HepG2 (cell line): ENCODE measurements around the gene GJA3.

ENCODE experiments used
- EP300 ChIP-seq, 3 experiments: sonication (generic) in 1 of 3; formaldehyde crosslinking in 1 of 3; IDR thresholded peaks; 2 replicates each; pipeline versions ENCODE4 v1.5.1 to v1.6.1; 2011 to 2020; ENCODE audit warnings: low read depth in 2 of 3, low read length in 2 of 3, borderline replicate concordance in 1 of 3, improper control_type of control experiment in 1 of 3, mild to moderate bottlenecking in 1 of 3, missing genetic modification reagents in 1 of 3, moderate library complexity in 1 of 3
- MYC ChIP-seq: sonication (generic); formaldehyde crosslinking; IDR thresholded peaks from 2 replicates; pipeline ENCODE4 v1.9.0; 2021; ENCODE audit warnings: missing genetic modification reagents, borderline replicate concordance
- MZF1 ChIP-seq: sonication (generic); formaldehyde crosslinking; IDR thresholded peaks from 2 replicates; pipeline ENCODE4 v1.8.1; 2023; ENCODE audit warnings: mild to moderate bottlenecking, missing genetic modification reagents, borderline replicate concordance
- NFRKB ChIP-seq: fragments of 450-650 bp; IDR thresholded peaks from 2 replicates; pipeline ENCODE4 v1.6.1; 2017
- POLR2A ChIP-seq, 2 experiments: IDR thresholded peaks; 2 replicates each; pipeline ENCODE4 v1.6.1; 2011; ENCODE audit warnings: low read depth in 2 of 2, low read length in 2 of 2, mild to moderate bottlenecking in 1 of 2, moderate library complexity in 1 of 2; ENCODE audit not compliant: insufficient read depth in 1 of 2
- SP4 ChIP-seq: sonication (generic); formaldehyde crosslinking; IDR thresholded peaks from 2 replicates; pipeline ENCODE4 v1.8.1; 2023; ENCODE audit warnings: mild to moderate bottlenecking, missing genetic modification reagents
- YEATS2 ChIP-seq: sonication (generic); formaldehyde crosslinking; IDR thresholded peaks from 2 replicates; pipeline ENCODE4 v1.4.0; 2020; ENCODE audit warnings: missing genetic modification reagents, borderline replicate concordance
- YY1 ChIP-seq: IDR thresholded peaks from 2 replicates; pipeline ENCODE4 v1.6.1; 2011; ENCODE audit warnings: low read length, low read depth, moderate library complexity, mild to moderate bottlenecking; ENCODE audit not compliant: insufficient read depth, insufficient replicate concordance
- ZFAT ChIP-seq: sonication (generic); formaldehyde crosslinking; conservative IDR thresholded peaks from 2 replicates; pipeline ENCODE4 v1.8.1; 2023; ENCODE audit warnings: missing genetic modification reagents, inconsistent platforms
- ZNF383 ChIP-seq: sonication (generic); formaldehyde crosslinking; IDR thresholded peaks from 2 replicates; pipeline ENCODE4 v1.4.0; 2020; ENCODE audit warnings: missing genetic modification reagents, mild to moderate bottlenecking, borderline replicate concordance
- TF ChIP-seq, protein P1 (sequence below): sonication (generic); formaldehyde crosslinking; IDR thresholded peaks from 2 replicates; pipeline ENCODE4 v1.4.0; 2020; ENCODE audit warnings: missing genetic modification reagents, borderline replicate concordance
- TF ChIP-seq, protein P2 (sequence below): sonication (generic); formaldehyde crosslinking; IDR thresholded peaks from 2 replicates; pipeline ENCODE4 v1.5.0; 2020; ENCODE audit warnings: mild to moderate bottlenecking, missing genetic modification reagents, moderate library complexity
- TF ChIP-seq, protein P3 (sequence below): sonication (generic); formaldehyde crosslinking; IDR thresholded peaks from 2 replicates; pipeline ENCODE4 v1.5.0; 2020; ENCODE audit warnings: missing genetic modification reagents
- TF ChIP-seq, protein P4 (sequence below), 2 experiments: sonication (generic) in 1 of 2; formaldehyde crosslinking in 1 of 2; IDR thresholded peaks; 2 replicates each; pipeline versions ENCODE4 v1.5.1 to v1.6.1; 2011 to 2020; ENCODE audit warnings: borderline replicate concordance in 1 of 2, low read depth in 1 of 2, low read length in 1 of 2, mild to moderate bottlenecking in 1 of 2, missing genetic modification reagents in 1 of 2, moderate library complexity in 1 of 2

DNA sequence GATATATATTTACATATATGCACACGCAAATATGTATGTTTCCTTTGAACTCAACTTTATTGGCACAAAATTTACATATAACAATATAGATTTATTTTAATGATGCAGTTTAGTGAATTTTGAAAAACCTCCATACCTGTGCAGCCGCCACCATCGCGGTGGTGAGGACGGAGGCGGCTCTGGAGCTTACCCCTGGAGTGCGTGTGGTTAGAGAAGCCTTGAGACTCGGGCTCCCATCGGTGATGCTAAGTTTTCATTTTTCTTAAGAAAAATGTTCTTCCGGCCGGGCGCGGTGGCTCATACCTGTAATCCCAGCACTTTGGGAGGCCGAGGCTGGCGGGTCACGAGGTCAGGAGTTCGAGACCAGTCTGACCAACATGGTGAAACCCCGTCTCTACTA lies 31.8 kb downstream of the GJA3 start:
- TF ChIP-seq MZF1 (no peak), MYC (no peak), YY1 (no peak), ZNF383 (no peak), ZFAT (CRISPR knock-in tag) (no peak), EP300 (IDR thresholded peaks at IDR 0.05; ENCODE audit: low read depth in 2 of 2, low read length in 2 of 2) (no peak), EP300 (CRISPR knock-in tag; IDR thresholded peaks at IDR 0.05; ENCODE audit: borderline replicate concordance) (no peak), YEATS2 (CRISPR knock-in tag) (no peak), SP4 (CRISPR knock-in tag) (no peak), NFRKB (no peak), POLR2A (IDR thresholded peaks at IDR 0.05; ENCODE audit: insufficient read depth in 1 of 2, low read depth in 2 of 2, low read length in 2 of 2) (no peak)
- TF ChIP-seq, protein P1, sequence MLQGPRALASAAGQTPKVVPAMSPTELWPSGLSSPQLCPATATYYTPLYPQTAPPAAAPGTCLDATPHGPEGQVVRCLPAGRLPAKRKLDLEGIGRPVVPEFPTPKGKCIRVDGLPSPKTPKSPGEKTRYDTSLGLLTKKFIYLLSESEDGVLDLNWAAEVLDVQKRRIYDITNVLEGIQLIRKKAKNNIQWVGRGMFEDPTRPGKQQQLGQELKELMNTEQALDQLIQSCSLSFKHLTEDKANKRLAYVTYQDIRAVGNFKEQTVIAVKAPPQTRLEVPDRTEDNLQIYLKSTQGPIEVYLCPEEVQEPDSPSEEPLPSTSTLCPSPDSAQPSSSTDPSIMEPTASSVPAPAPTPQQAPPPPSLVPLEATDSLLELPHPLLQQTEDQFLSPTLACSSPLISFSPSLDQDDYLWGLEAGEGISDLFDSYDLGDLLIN (CRISPR knock-in tag) = no peak
- TF ChIP-seq, protein P2, sequence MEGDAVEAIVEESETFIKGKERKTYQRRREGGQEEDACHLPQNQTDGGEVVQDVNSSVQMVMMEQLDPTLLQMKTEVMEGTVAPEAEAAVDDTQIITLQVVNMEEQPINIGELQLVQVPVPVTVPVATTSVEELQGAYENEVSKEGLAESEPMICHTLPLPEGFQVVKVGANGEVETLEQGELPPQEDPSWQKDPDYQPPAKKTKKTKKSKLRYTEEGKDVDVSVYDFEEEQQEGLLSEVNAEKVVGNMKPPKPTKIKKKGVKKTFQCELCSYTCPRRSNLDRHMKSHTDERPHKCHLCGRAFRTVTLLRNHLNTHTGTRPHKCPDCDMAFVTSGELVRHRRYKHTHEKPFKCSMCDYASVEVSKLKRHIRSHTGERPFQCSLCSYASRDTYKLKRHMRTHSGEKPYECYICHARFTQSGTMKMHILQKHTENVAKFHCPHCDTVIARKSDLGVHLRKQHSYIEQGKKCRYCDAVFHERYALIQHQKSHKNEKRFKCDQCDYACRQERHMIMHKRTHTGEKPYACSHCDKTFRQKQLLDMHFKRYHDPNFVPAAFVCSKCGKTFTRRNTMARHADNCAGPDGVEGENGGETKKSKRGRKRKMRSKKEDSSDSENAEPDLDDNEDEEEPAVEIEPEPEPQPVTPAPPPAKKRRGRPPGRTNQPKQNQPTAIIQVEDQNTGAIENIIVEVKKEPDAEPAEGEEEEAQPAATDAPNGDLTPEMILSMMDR (CRISPR knock-in tag) = no peak
- TF ChIP-seq, protein P3, sequence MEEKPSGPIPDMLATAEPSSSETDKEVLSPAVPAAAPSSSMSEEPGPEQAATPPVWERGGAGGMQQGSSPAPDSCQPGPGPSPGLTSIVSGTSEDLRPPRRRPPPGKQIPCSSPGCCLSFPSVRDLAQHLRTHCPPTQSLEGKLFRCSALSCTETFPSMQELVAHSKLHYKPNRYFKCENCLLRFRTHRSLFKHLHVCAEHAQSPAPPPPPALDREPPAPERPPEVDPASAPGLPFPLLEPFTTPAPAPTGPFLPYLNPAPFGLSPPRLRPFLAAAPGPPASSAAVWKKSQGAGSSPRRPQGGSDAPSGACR (CRISPR knock-in tag) = no peak
- TF ChIP-seq, protein P4, sequence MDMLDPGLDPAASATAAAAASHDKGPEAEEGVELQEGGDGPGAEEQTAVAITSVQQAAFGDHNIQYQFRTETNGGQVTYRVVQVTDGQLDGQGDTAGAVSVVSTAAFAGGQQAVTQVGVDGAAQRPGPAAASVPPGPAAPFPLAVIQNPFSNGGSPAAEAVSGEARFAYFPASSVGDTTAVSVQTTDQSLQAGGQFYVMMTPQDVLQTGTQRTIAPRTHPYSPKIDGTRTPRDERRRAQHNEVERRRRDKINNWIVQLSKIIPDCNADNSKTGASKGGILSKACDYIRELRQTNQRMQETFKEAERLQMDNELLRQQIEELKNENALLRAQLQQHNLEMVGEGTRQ (IDR thresholded peaks at IDR 0.05; ENCODE audit: low read depth, low read length) = no peak
- TF ChIP-seq, protein P4 (CRISPR knock-in tag; IDR thresholded peaks at IDR 0.05; ENCODE audit: borderline replicate concordance) = no peak
